ENCODE measurements around the gene KCTD13.

DNA sequence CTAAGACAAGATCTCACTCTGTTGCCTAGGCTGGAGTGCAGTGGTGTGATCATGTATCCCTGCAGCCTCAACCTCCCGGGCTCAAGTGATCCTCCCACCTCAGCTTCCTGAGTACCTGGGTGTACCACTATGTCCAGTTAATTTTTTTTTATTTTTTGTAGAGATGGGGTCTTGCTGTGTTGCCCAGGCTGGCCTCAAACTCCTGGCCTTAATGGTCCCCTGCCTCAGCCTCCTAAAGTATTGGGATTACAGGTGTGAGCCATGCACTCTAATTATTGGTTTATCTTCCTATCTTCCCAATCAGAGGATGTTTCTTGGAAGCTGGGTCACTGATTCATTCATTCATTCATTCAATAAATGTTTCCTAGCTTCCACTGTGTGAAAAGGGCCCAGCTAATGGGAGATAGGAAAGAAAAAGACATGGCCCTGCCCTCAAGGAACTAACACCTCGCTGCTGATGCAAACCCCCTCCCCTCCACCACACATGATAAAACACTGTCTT, 17.3 kb downstream of the KCTD13 start:
- TF ChIP-seq CTCF (IDR thresholded peaks at IDR 0.05) (no peak), EHMT2 (IDR thresholded peaks at IDR 0.05; ENCODE audit: low read depth) (no peak), POLR2A (IDR thresholded peaks at IDR 0.05; ENCODE audit: low read length) (no peak), RAD21 (conservative IDR thresholded peaks at IDR 0.05 in 1 of 2, IDR thresholded peaks at IDR 0.05 in 1 of 2) (no peak), ZFP36 (IDR thresholded peaks at IDR 0.05; ENCODE audit: borderline replicate concordance, partially characterized antibody) (no peak), RCOR1 (IDR thresholded peaks at IDR 0.05; ENCODE audit: low read depth, low read length) (no peak), EP300 (IDR thresholded peaks at IDR 0.05) (no peak), HMGXB4 (CRISPR knock-in tag; IDR thresholded peaks at IDR 0.05; ENCODE audit: borderline replicate concordance) (no peak), TFCP2L1 (CRISPR knock-in tag; IDR thresholded peaks at IDR 0.05) (no peak), SREBF2 (IDR thresholded peaks at IDR 0.05) (no peak)
- TF ChIP-seq, protein P1, sequence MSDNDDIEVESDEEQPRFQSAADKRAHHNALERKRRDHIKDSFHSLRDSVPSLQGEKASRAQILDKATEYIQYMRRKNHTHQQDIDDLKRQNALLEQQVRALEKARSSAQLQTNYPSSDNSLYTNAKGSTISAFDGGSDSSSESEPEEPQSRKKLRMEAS (IDR thresholded peaks at IDR 0.05) = no peak

Measured in A549 (cell line).